Stimulated activated CD8-positive, alpha-beta memory T cell treated with anti-CD3 and anti-CD28 coated beads, Interleukin-15, amount 100 ng/mL, for 24 hours (primary cell): ENCODE results near the gene COL9A3.
"Not testable (repeated sequence)": the region's sequence is repeated elsewhere in the genome, so short reads cannot be mapped to it uniquely, and the experiment has no call there.

ENCODE experiments used
- DNase-seq: peaks from one replicate; pipeline ENCODE4 v3.0.0-alpha.2; 2020; ENCODE audit warnings: low read depth

COL9A3 gene

DNA sequence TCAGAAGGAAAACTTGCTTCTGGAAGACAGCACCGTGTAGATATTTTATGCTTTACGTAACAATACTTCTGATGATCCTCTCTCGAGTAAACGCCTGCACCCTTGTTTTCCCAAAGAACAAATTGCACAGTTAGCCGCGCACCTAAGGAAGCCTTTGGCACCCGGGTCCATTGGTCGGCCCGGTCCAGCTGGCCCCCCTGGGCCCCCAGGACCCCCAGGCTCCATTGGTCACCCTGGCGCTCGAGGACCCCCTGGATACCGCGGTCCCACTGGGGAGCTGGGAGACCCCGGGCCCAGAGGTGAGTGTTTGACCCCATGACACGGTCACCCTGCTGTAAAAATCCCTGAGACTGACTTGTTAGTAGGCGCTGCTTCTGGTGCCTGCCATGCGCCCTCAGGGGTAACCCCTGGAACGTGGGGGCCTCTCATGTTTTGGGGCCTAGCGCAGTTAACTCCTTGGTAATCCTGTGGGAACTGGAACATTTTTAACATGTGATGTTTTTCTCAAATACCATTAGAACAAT lies 20.2 kb downstream of the COL9A3 start:
- no peak for DNase-seq

DNA sequence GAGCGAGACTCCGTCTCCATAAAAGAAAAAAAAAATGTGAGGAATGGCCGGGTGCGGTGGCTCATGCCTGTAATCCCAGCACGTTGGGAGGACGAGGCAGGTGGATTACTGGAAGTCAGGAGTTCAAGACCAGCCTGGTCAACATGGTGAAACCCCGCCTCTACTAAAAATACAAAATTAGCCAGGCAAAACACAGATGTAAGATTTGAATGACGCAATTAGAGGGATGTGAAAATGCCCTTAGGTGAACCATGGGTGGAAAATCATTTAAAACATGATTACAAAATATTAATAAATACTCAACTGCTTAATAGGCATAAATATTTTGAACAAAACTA lies 20.9 kb downstream of the COL9A3 start:
- DNase-seq = no peak

DNA sequence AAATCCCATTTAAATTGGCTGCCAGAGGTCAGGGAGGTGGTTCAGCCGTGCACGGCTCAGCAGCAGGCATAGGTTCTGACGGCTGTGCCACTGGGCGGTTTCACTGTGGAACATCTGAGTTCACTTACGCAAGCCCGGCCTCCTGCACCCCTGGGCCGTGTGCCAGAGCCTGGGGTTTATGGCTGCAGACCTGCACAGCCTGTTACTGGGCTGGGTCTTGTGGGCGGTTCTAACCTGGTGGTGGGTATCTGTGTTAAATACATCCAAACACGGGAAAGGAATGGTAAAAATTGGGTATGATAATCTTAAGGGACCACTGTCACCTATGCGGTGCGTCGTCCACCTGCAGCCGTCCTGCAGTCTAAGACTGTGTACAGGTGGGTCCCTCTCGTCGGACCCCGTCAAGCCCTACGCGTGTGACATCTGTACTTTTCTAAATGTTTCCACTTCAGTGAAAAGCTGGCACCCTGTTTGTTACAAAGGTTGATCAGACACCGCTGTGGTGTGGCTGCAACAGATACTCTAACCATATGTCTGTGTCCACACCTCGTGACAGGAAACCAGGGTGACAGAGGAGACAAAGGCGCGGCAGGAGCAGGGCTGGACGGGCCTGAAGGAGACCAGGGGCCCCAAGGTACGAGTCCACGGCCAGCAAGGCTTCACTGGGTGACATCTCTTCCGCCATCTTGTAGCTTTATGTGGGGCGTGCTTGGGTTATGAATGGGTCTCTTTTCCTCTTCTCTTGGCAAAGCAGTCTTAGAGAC lies 21.5 kb downstream of the COL9A3 start:
- no peak for DNase-seq

DNA sequence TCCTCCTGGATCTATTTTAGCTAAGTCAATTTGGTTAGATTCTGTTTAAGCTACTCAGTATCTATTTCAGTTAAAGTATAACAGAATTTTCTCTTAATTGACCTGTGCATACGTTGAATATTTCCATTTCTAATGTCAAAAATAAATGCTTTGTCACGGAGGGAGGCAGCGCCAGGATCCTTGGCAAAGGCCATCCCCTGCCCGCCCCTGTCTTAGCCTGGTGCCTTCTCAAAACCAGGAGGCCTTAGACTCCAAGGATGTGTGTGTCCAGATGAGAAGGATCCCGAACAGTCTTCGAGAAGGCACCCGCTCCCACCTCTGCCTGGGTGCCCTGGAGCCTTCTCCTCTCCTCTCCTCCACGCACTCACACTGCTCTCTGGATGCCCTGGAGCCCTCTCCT lies 22.4 kb downstream of the COL9A3 start:
- no peak for DNase-seq

DNA sequence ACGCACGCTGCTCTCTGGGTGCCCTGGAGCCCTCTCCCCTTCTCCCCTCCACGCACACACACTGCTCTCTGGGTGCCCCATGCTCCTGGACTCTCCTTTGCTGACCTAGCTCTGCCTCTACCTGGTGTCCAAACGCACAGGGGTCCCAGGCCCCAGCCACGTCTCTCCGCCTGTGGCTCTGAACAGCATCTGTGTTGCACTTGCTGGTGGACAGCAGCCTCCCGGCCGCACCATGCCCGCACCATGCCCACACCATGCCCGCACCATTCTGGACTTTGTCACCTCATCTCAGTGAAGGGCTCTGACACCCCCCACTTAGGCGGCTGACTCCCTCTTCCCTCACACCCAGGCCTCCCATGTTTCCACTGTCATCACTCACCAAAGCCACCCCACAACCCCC lies 23.0 kb downstream of the COL9A3 start:
- no peak for DNase-seq

DNA sequence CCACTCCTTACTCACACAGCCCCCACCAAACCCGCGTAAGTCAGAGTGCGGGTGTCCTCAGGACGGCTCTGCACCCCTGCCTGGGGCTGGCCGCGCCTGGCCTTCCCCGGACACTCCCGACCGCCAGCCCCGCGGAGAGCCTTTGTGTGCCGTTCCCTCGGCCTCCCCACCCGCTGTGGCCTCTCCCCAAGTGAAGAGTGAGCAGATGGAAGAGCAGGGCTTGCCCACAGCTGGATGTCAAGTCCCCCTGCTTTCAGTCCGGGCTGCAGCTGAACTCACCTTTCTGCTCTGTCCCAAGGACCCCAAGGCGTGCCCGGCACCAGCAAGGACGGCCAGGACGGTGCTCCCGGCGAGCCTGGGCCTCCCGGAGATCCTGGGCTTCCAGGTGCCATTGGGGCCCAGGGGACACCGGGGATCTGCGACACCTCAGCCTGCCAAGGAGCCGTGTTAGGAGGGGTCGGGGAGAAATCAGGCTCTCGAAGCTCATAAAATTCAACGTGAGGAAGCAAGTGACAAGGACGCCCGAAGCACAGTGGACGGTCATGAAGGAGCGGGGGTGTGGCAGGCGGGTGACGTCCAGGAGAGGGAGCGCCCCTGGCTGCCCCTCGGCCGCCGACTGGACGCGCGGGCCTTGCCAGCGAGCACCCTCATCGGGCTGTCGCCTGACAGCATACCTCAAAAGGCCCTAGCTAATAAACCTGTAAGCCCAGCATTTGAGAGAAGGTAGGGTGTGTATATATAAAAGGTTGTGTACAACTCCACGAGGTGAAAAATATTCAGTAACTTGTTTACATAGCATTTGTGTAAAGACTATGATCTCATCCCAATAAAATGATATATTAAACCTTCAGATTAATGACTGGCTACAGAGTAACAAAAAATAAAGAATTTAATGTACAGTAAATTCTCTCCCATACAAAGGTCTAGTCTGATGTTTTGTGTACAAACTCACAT lies 23.7 kb downstream of the COL9A3 start:
- no peak for DNase-seq

DNA sequence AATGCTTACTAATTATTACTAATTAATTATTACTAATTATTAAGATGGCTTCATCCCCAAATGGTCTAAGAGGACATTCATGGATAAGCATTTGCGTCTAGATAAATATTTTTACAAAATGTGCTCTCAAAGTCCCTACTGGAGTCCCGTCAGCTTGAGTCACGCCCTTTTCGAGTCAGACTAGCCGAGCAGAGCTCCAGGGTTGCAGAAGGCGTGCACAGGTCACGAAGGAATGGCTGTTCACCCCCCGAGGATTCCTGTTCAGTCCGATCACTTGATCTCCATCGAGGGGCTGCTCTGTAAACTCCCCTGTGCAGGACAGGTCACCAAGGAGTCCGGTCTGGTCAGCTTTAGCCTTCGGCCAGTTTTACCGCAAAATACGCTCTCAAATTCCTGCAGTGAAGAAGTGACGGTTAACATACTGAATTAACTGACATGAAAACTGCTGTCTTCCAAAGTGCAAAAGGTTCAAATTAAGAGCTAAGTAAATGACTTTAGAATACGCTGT lies 24.9 kb downstream of the COL9A3 start:
- no peak for DNase-seq

DNA sequence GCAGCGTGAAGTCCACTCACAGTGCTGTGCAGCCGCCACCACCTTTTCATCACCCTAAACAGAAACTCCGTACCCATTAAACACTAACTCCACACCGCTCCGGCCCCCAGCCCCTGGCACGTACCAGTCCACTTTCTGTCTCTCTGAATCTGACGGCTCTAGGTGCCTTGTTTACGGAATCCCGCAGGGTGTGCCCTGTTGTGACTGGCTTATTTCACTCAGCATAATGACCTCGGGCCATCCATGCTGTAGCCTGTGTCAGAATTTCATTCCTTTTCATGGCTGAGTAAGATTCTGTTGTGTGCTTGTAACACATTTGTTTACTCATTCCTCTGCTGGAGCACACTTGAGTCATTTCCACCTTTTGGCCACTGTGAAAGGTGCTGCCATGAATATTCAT lies 26.8 kb downstream of the COL9A3 start:
- DNase-seq = no peak

DNA sequence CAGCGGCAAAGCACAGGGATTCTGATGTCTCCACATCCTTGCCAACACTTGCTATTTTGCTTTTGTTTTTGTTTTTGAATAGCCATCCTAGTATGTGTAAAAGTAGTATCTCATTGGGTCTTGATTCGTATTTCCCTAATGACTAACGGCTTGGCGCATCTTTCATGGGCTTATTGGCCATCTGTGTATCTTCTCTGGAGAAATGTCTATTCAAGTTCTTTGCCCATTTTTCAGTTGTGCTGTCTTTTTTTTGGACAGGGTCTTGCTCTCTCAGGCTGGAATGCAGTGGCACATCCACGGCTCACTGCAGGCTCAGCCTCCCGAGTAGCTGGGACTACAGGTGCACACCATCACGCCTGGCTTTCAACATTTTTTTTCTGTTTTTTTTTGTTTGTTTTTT lies 27.3 kb downstream of the COL9A3 start:
- no peak for DNase-seq

DNA sequence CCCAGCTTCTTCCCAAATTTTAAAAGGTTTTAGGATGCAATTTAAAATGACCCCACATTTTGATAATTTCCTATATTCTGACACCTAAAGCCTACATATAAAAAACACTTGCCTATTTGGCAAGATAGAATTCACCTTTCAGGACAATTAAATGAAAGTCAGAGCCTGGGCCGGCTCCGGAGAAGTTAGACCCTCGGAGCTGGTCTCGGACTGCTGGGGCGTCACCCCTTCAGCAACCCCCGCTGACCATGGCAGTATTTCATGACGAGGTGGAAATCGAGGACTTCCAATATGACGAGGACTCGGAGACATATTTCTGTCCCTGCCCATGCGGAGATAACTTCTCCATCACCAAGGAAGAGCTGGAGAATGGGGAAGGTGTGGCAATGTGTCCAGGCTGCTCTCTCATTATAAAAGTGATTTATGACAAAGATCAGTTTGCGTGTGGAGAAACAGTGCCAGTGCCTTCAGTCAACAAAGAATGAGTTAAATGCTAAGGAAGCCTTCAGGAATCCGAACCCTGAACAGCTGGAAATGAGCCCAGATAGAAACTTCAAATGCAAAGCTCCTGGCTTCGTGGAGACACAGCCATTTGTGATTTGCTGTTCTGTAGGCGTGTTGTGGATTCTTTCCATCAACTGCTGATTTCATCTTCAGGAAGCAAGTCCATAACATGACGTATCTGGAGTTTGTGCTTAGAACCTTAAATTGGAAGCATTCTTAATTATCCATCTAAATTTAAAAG lies 28.7 kb downstream of the COL9A3 start:
- DNase-seq = no peak

DNA sequence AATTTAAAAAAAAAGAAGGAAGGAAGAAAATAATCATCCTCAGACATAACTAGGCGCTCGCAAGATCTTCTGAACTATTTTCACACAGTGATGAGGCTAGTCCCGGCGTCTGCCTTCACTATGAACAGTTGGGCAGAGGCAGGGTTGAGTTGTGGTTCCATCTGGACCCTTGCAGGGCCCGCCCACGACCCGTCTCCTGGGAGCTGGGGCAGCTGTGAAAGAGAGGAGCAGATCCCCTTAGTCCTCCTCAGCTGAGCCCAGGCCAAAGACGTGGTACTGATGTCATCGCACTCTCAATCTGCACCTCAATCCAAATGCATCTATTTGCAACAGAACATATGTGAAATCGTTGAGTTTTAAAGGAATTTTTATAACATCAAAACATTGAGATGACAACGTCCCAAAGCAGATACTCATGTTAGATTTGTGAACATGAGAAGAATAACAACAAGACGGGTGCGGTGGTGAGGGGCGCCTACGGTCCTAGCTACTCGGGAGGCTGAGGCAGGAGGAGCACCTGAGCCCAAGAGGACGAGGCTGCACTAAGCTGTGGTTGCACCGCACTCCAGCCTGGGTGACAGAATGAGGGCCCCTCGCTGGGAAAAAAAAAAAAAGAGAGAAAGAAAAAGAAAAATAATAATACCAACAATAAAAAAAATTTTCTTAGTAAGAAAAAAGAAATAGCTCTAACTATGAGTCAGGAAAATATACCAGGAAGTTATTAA lies 29.5 kb downstream of the COL9A3 start:
- no peak for DNase-seq

DNA sequence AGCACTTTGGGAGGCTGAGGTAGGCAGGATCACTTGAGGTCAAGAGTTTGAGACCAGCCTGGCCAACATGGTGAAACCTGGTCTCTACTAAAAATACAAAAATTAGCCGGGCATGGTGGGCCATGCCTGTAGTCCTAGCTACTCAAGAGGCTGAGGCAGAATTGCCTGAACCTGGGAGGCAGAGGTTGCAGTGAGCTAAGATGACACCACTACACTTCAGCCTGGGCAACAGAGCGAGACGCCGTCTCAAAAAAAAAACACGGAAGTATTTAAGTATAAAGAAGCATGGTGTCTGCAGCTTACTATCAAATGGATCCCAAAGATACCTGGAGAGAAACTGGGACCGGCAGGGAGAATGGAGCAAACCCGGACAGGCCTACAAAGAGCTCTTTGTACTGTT lies 32.1 kb downstream of the COL9A3 start:
- not testable (repeated sequence) for DNase-seq

DNA sequence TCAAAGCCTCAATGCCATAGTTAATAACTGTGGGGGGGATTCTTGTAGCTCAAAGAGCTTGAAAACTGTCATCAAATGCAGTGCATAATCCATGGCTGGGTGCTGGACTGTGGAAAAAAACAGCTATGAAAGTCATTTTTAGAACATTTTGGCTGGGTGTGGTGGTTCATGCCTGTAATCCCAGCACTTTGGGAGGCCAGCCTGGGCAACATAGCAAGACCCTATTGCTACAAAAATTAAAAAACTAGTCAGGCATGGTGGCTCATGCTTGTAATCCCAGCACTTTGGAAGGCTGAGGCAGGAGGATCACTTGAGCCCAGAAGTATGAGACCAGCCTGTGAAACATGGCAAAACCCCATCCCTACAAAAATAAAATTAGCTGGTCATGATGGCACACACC lies 32.6 kb downstream of the COL9A3 start:
- DNase-seq = no peak

DNA sequence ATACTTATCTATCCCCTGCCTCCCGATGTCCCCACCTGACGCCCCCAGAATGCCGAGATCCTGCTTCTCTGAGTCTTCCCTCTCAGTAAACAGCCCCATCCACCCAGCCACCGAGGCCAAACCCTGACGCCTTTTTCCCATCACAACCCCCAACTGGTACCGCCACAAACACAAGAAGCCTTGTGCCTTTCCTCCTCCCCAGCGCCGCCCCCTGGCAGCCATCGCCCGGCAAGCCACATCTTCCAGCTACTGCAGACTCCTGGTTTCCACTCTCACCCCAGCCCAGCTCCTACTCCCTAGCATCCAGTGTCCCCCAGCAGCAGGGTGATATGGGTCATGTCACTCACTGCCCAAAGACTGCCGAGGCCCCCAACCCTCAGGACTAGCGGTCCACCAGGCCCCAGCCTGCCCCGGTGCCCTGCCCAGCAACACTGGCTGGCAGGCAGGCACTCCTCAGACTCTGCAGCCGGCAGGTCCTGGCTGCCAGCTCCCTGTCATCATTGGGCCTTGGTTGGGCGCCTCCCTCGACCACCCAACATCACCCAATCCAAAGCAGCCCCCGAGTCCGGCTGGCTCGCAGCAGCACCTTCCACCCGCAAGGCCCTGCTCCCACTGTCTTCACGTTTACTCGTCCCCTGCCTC lies 33.6 kb downstream of the COL9A3 start:
- no peak for DNase-seq

DNA sequence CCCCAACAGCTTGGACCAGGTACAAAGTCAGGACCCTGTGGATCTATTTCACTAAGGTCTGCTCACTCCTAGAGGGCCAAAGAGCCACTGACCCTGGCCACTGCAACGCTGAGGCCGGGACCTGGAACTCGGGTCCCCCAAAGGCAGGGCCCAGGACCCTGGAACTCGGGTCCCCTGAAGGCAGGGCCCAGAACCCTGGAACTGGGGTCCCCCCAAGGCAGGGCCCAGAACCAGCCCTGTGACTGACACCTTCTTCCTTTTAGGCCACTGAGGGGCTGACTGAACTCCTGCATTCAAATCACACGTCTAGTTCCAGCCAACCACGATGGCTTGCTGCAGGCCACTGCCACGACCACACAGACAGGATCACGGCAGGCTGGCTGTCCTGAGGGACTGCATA lies 35.3 kb downstream of the COL9A3 start:
- no peak for DNase-seq

DNA sequence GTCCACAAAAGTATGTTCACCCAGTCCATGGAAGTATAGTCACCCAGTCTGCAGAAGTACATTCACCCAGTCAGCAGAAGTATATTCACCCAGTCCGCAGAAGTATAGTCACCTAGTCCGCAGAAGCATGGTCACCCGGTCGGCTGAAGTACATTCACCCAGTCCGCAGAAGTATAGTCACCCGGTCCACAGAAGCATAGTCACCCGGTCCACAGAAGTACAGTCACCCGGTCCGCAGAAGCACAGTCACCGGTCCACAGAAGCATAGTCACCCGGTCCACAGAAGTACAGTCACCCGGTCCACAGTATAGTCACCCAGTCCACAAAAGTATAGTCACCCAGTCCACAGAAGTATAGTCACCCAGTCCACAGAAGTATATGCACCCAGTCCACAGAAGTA lies 36.0 kb downstream of the COL9A3 start:
- no peak for DNase-seq

DNA sequence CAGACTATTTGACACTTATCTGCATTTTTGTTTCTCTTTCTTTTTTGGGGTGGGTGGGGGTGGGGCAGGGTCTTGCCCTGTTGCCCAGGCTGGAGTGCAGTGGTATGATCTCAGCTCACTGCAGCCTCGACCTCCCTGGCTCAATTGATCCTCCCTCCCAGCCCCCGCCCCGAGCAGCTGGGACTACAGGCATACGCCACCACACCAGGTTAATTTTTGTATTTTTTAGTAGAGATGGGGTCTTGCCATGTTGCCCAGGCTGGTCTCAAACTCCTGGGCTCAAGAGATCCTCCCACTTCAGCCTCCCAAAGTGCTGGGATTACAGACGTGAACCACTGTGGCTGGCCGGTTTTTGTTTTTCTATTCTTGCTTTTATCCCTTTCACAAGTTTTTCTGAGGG lies 36.5 kb downstream of the COL9A3 start:
- not testable (repeated sequence) for DNase-seq

DNA sequence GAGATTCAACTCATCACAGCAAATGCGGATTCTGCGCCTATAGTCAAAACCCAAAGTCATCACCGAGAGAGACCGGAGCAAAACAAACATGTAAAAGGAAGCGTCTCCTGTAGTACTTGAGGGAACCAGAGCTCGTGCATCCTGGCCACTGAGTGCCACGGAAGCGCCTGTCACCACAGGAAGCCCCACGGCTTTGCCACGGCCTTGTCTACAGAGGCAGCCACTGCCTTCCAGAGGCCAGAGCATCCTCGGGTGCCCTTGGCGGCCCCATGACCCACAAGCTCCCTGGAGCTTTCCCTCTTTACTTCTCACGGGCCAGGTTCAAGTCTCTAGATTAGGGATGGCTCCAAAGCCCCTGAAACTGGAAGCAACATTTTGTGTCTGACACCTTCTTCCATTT lies 37.3 kb downstream of the COL9A3 start:
- DNase-seq = no peak

DNA sequence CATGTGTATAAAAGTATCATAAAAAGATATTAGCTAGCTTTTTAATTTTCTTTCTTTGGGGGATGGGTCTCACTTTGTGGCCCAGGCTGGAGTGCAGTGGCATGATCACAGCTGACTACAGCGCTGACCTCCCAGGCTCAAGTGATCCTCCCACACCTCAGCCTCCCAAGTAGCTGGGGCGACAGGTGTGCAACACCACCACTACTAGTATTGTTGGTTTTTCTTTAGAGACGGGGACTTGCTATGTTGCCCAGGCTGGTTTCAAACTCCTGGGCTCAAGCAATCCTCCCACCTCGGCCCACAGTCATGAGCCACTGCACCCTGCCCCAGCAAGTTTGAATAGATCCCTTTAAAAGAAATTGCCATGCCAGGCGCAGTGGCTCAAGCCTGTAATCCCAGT lies 38.3 kb downstream of the COL9A3 start:
- no peak for DNase-seq

DNA sequence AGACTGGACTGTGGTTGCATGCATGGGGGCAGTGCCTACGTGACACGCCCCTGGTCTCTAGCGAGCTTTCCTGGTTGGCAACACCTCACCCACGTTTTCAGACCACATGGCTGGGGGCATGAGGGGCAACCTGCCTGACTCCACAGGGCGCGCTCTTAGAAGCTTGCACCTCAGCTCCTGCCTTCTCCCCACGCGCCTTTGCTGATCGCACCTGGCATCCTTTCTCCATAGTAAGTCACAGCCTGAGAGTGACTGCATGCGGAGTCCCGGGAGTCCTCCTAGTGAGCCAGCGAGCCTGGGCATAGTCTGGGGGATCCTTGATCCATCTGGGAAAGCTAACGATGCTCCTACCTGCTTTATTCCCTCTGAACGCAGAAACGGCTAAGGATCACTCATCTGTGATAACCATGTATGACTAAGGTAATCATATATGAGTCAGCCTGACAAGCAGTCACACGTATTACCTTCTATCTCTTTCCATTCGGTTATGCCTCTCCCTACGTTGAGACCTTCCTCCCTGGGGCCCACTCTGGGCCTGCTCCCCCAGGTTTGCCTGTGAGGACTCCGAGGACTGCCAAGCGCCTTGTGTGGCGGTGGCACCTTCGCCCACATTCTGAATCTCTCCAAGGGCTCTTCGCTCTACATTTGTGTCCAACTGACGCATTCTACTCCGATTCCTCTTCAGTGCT lies 40.2 kb downstream of the COL9A3 start:
- no peak for DNase-seq
